ENCODE data around the gene OR1I1.

GRCh38 chr19:15048128-15048527 is 33.9 kb upstream of the OR1I1 start:
- no peak for TF ChIP-seq EP300 (IDR thresholded peaks at IDR 0.05)
- TF ChIP-seq CTCF (IDR thresholded peaks at IDR 0.05), result no peak
- no peak for TF ChIP-seq POLR2AphosphoS5 (IDR thresholded peaks at IDR 0.05)
- TF ChIP-seq POLR2A (IDR thresholded peaks at IDR 0.05; ENCODE audit: low read depth), result no peak
